Suprapubic skin (tissue), 4 donors: ENCODE measurements around the gene ANO8.

Experiments
- CTCF ChIP-seq, 2 donors: fragments of 200-600 bp in 1 of 2; fragments of 450-650 bp in 1 of 2; sonication (generic) in 1 of 2; IDR thresholded peaks; one replicate each; pipeline ENCODE4 v1.5.1; 2016 to 2019; ENCODE audit warnings: antibody characterized with exemption in 2 of 2, mild to moderate bottlenecking in 1 of 2, moderate library complexity in 1 of 2
- EP300 ChIP-seq: sonication (generic); formaldehyde crosslinking; IDR thresholded peaks from one replicate; pipeline ENCODE4 v1.6.1; 2017; ENCODE audit warnings: antibody characterized with exemption
- POLR2A ChIP-seq, 2 donors: fragments of 450-650 bp; IDR thresholded peaks; one replicate each; pipeline ENCODE4 v1.6.1; 2017; ENCODE audit warnings: antibody characterized with exemption in 2 of 2, mild to moderate bottlenecking in 2 of 2, moderate library complexity in 2 of 2
- POLR2AphosphoS5 ChIP-seq, 3 donors: sonication (generic); formaldehyde crosslinking; IDR thresholded peaks; one replicate each; pipeline ENCODE4 v1.6.1; 2017; ENCODE audit warnings: antibody characterized with exemption in 3 of 3

- TF ChIP-seq CTCF (IDR thresholded peaks at IDR 0.05) (no peak), POLR2AphosphoS5 (IDR thresholded peaks at IDR 0.05) (no peak), POLR2A (IDR thresholded peaks at IDR 0.05) (no peak), EP300 (no peak)
Observed at GRCh38 chr19:17330262-17331044, 4.2 kb downstream of the ANO8 start.
